HG02885 (cell line): ENCODE data around the gene ENPP5.

ENCODE experiments used
- ATAC-seq: cut with Tn5 transposase; IDR thresholded peaks from one replicate; pipeline ENCODE4 v1.9.1; 2021; ENCODE audit warnings: mild to moderate bottlenecking; ENCODE audit not compliant: unreplicated experiment, poor library complexity

The ENPP5 gene

DNA sequence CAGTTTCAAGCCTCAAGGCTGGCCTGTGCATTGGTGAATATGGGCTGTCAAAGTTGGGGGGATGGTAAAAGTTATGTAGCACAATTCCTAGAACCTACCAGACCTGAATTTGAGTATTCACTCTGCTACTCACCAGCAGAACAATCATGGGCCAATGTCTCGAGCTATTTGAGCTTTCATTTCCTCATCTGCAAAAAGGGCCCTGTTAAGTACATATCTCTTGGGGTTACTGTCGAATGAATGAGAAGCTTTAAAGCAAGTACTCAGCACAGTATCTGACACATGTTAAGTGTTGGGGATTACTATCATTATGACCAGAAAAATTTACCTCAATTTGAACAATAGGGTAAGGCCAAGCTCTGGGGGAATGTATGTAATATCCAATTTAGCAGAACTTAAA is 54.5 kb downstream of the ENPP5 start:
- ATAC-seq = no peak

DNA sequence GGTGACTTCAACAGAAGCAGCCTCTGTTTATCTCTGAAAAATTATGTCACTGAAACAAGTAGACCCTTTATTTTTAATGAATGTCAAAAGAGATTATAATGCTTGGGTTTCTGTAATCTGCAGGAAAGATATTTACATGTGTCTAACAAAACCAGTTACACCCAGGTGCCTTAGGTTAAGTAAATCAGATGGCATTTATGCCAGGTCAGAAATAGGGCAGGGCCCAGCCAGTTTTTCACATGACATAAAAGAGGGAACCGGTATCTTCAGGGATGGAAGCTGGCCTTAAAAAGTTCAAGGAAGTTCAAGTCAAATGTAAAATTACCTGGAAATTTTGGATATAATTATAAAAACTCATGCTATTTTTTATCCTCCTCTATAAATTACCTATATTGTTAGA is 55.1 kb downstream of the ENPP5 start:
- ATAC-seq = no peak

DNA sequence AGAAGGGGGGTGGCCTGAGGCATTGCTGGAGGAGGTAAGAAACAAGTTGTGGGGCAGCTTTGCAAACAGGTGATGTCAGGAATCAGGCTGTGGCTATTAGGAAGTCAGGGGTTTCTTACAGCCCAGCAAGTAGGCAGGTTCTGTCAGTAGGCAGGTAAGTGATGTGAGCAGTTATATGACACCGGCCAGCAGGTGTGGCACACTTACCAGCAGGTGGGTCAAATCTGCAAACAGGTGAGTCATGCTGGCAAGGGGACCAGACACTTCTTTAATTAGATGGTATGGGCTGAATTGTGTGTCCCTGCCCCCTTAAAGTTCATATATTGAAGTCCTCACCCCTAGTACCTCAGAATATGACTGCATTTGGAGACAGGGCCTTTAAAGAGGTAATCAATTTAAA is 57.4 kb downstream of the ENPP5 start:
- ATAC-seq = no peak
